Lower leg skin (tissue), 3 donors: ENCODE results near the gene EXOC7.

Source experiments
- CTCF ChIP-seq, 3 donors: fragments of 450-650 bp; IDR thresholded peaks; one replicate each; pipeline ENCODE4 v1.5.1; 2016; ENCODE audit warnings: antibody characterized with exemption in 3 of 3, mild to moderate bottlenecking in 3 of 3, moderate library complexity in 2 of 3
- POLR2A ChIP-seq, 2 donors: fragments of 450-650 bp; IDR thresholded peaks; one replicate each; pipeline ENCODE4 v1.6.1; 2016 to 2017; ENCODE audit warnings: antibody characterized with exemption in 2 of 2, mild to moderate bottlenecking in 1 of 2, moderate library complexity in 1 of 2

- TF ChIP-seq CTCF (IDR thresholded peaks at IDR 0.05), result no peak
- TF ChIP-seq POLR2A (IDR thresholded peaks at IDR 0.05), result no peak
Observed at GRCh38 chr17:76088868-76089576, 14.6 kb downstream of the EXOC7 start.
